HG03108 (cell line): ENCODE data around the gene HPDL.
"Not testable (repeated sequence)": the region's sequence is repeated elsewhere in the genome, so short reads cannot be mapped to it uniquely, and the experiment has no call there.

Experiments
- ATAC-seq: cut with Tn5 transposase; IDR thresholded peaks from one replicate; pipeline ENCODE4 v1.9.1; 2021; ENCODE audit warnings: moderate library complexity; ENCODE audit not compliant: unreplicated experiment

HPDL gene

GRCh38 chr1:45348966-45349677, 22.4 kb downstream of the HPDL start:
- no peak for ATAC-seq

GRCh38 chr1:45351508-45351907, 24.8 kb downstream of the HPDL start:
- no peak for ATAC-seq

- ATAC-seq: no peak
These were observed 27.0 kb downstream of the HPDL start for GRCh38 chr1:45353685-45354084.

GRCh38 chr1:45354838-45355237, 28.1 kb downstream of the HPDL start:
- ATAC-seq: no peak

GRCh38 chr1:45355683-45356082, 29.0 kb downstream of the HPDL start:
- ATAC-seq: no peak

GRCh38 chr1:45356186-45356585, 29.5 kb downstream of the HPDL start:
- ATAC-seq: no peak

- no peak for ATAC-seq
These were observed 33.3 kb downstream of the HPDL start for GRCh38 chr1:45359882-45360513.

- not testable (repeated sequence) for ATAC-seq
These were observed 34.3 kb downstream of the HPDL start for GRCh38 chr1:45360981-45361380.

GRCh38 chr1:45364294-45364693, 37.6 kb downstream of the HPDL start:
- ATAC-seq: no peak

GRCh38 chr1:45365051-45365450, 38.4 kb downstream of the HPDL start:
- ATAC-seq: peak; percentile 76

- peak; percentile 68 for ATAC-seq
These were observed 43.9 kb downstream of the HPDL start for GRCh38 chr1:45370575-45370974.

- ATAC-seq: no peak
These were observed 46.9 kb downstream of the HPDL start for GRCh38 chr1:45373573-45373972.

- ATAC-seq: no peak
These were observed 48.7 kb downstream of the HPDL start for GRCh38 chr1:45375104-45376090.

GRCh38 chr1:45378184-45378583, 51.5 kb downstream of the HPDL start:
- ATAC-seq: no peak
